GM19452 (cell line): ENCODE results near the gene NFATC1.
"Not testable (repeated sequence)": the region's sequence is repeated elsewhere in the genome, so short reads cannot be mapped to it uniquely, and the experiment has no call there.

Source experiments
- ATAC-seq: cut with Tn5 transposase; IDR thresholded peaks from one replicate; pipeline ENCODE4 v1.9.1; 2021; ENCODE audit not compliant: unreplicated experiment

NFATC1 gene

DNA sequence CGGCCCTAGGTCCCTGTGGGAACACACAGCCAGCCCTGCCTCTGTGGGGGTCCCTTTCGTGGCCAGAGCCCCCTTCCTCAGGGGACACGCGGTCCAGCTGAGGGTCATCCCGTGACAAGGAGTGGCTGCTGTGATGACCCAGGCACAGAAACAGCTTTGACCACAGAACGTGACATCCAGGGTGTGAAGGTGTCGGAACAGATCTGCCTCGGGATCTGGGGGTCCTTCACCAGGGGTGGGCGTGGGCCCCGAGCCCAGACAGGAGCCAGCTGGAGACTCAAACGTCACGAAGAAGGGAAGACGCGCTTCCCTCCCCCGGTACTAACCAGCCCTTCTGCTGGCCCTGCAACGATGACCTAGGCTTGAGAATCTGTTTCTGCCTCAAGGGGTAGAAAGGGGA lies 75.9 kb downstream of the NFATC1 start:
- ATAC-seq = no peak

GRCh38 chr18:79472176-79472575 lies 76.4 kb downstream of the NFATC1 start:
- ATAC-seq = no peak

DNA sequence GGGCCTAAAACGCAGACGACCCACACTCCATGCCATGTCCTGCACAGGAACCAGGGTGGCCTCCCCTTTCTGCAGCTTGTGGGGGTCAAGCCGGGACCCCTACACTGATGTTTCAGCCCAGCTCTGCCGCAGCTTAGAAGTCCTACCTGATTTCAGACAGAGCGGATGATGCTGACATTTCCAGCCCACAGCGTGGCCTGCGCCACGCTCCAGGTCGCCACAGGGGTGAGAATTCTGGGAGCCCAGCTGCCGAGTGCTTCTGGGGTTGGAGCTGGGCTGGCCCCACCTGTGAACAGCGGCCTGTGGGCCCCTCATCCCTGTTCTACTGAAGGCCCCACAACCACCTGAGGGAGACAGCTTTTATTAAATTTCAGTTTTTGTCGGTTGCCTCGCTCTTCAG lies 77.2 kb downstream of the NFATC1 start:
- no peak for ATAC-seq

- no peak for ATAC-seq
Observed at GRCh38 chr18:79476031-79476917, 80.5 kb downstream of the NFATC1 start.

GRCh38 chr18:79476918-79477571 lies 81.3 kb downstream of the NFATC1 start:
- no peak for ATAC-seq

- ATAC-seq = no peak
Observed at GRCh38 chr18:79477711-79478483, 82.2 kb downstream of the NFATC1 start.

DNA sequence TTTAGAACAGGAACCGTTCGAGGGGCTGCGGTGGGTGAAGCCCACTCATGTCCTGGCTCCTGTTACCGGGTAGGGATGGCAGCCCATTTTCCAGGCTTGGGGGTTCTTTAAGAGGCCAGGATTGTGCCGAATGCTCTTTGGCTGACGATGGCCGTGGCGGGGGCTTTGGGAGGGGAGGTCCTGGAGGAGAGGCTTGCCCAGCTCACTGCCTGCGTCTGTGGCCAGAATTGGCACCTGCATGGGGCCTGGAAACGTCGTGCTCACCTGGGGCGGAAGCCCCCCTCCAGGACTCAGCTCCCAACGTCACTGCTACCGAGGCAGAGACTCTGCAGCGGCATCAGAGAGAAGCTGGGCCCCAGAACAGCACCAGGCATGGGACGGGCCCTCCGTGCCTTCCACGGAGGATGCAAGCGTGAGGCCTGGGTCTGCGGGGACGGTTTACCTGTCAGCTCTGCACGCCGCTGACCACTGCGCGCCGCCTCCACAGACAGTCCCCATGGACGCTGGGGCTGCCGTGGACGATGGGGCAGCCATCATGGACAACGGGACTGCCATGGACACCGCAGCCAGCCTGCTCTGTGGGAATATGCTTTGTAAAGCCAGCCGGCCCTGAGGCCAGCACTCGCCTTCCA lies 82.9 kb downstream of the NFATC1 start:
- ATAC-seq = no peak

GRCh38 chr18:79479116-79479760 lies 83.5 kb downstream of the NFATC1 start:
- no peak for ATAC-seq

DNA sequence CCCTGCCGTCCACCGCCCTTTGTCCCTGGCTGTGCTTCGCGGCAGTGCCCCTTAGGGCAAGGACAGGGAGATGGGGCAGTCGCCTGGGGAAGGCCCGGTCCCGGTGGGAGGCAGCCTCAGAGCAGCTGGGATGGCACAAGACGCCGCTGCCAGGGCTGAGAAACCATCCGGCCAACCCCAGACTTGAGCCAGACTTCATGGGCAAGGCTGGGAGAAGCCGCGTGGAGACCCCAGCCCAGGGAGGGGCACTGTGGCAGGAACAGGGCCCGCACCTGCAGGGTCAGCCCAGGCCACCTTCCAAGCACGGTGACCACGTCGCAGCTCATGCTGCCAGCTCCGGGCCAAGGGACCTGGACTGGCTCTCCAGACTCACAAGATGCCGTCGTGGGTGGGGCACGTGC lies 84.0 kb downstream of the NFATC1 start:
- no peak for ATAC-seq

DNA sequence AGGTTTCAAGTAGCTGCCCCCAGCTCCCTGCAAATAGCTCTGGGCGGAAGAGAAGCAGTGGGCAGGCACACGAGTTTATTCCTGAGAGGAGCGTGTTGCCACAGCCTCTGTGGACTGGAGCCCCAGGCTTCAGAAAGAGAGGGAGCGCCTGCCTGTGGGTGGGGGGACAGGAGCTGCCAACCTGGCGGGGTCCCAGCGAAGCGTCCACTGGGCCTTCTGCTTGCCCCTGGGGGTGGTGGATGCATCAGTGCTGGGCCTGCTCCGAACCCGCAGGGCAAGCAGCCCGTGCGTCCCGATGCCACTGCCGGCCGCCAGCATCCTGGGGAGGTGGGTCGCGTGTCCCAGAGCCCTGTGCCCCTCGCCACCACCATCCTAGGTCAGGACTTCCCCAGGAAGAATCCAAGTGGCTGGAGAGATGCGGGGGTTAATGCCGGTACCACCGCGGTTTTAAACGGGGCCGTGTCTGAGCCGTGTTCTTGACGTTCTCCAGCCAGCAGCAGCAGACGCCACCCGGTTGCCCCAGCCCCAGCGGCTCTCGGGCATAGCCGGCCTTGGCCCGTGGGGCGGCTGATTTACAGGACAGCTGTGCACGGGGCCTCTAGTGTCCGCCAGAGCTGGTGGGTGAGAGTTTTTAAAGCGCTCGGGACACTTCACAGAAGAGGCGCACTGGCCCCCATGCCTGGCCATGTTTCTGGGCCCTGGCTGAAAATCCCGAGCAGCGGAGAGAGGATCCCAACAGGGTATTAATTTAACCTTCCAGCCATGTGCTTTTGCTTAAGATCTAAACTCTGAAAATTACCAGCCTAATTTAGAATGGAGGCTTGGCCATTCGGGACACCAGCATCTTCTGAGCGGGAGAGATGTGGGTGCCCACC lies 84.7 kb downstream of the NFATC1 start:
- no peak for ATAC-seq

DNA sequence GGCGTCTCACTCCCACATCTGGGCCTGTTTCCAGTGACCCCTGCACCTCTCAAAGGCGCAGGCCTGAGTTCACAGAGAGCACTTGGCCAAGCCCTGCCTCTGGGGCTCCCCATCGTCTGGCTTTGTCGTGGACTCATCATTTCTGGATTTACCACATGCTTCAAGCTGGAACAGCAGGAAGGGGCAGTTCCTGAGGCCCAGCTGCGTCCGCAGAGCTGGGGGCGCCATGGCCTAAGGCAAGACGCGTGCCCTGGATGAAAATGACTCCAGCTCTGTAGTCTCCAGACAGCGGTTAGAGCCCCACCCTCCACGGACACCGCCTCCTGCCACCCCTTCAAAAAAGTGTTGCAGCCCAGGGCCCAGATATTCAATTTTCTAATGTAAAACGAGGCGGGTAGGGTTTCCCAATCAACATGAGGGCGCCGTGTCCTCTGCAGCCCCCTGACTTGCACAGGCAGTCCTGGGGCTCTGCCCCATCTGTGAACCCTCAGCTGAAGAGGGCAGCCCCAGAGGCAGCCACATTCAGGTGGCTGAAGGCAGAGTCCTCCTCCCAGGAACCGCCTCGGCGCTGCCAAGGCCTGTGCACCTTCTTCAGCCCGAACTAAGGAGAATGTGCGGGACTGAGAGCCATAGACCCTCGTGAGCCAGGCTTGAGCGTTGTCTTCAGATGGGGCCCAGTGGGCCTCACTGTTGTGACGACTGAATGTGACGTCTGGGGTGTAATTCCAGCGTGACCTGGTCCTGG lies 85.5 kb downstream of the NFATC1 start:
- ATAC-seq = no peak

DNA sequence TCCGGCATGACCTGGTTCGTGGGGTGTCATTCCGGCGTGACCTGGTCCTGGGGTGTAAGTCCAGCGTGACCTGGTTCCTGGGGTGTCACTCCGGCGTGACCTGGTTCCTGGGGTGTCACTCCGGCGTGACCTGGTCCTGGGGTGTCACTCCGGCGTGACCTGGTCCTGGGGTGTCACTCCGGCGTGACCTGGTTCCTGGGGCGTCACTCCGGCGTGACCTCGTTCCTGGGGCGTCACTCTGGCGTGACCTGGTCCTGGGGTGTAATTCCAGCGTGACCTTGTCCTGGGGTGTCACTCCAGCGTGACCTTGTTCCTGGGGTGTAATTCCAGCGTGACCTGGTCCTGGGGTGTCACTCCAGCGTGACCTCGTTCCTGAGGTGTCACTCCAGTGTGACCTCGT lies 87.7 kb downstream of the NFATC1 start:
- not testable (repeated sequence) for ATAC-seq

GRCh38 chr18:79483971-79484491 lies 88.3 kb downstream of the NFATC1 start:
- no peak for ATAC-seq

DNA sequence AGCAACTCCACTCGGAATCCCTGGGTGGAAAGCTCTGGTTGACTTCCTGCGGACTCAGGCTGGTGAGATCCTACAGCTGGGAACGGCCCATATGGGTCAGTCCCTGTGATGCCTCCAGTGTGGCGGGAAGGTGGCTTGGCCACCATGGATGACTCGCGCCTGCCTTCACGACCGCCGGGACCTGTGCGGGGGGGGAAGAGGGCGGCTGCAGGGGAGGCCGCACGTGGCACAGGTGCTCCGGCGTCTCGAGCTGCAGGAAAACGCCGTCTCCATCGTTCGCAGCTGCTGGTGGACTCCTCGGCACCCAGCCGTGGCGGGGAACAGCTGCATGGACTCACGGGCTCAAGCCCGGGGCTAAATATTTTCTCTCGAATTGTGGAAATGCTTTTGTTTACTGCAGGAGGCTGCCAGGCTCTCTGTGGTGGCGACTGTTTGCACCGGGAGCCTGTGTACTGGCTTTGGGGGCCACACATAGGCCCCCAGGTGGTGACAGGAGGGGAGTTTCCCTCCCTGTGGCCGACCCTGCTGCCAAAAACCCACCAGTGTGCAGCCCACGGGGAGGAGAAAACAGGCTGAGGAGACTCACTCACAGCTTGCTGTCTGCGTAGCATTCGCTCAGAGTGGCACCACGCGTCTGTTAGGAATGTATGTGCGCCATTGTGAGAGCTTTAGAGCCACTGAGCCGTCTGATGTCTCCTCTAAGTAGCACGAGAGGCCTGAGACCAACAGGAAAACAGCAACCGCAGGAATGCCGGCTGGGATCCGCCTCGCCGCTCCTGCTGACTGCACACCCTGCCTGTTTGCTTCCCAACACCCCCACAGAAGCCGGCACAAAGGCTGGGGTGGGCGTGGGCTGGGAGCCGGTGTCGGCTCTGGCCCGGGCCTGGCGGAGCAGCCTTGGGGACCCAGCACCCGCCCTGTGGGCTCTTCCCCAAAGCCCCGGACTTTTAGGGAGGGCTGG lies 89.2 kb downstream of the NFATC1 start:
- no peak for ATAC-seq

- no peak for ATAC-seq
Observed at GRCh38 chr18:79485788-79486355, 90.1 kb downstream of the NFATC1 start.

DNA sequence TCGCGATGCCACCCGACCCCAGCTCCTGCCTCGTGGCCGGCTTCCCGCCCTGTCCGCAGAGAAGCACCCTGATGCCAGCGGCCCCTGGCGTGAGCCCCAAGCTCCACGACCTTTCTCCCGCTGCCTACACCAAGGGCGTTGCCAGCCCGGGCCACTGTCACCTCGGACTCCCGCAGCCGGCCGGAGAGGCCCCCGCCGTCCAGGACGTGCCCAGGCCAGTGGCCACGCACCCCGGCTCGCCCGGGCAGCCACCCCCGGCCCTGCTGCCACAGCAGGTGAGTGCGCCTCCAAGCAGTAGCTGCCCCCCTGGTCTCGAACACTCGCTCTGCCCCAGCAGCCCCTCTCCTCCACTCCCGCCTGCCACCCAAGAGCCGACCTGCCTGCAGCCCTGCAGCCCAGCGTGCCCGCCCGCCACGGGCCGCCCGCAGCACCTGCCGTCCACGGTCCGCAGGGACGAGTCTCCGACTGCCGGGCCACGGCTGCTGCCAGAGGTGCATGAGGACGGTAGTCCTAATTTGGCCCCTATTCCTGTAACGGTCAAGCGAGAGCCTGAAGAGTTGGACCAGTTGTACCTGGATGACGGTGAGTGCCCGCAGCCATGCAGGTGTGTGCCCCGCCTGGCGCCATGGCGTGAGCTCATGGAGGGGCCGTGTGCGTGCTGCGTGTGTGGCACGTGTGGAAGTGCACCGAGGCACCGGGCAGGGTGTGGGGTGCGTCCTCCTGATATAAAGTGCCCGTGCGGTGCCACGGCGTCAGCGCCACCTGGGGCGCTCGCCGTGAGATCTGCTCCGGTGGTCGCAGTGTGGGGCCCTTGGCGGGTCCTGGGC lies 90.8 kb downstream of the NFATC1 start:
- no peak for ATAC-seq
